ENCODE measurements around the gene ZNFX1.

- TF ChIP-seq POLR2AphosphoS5 (IDR thresholded peaks at IDR 0.05; ENCODE audit: low read depth, low read length): no peak
- no peak for TF ChIP-seq TAF1 (IDR thresholded peaks at IDR 0.05; ENCODE audit: borderline replicate concordance, insufficient read depth, low read length)
- no peak for TF ChIP-seq REST (IDR thresholded peaks at IDR 0.05; ENCODE audit: insufficient read depth in 1 of 2, low read depth in 2 of 2, low read length in 2 of 2)
- no peak for TF ChIP-seq FOXP2 (optimal IDR thresholded peaks at IDR 0.05; ENCODE audit: borderline replicate concordance, extremely low read depth, extremely low read length, insufficient read depth)
- no peak for TF ChIP-seq SIN3A (IDR thresholded peaks at IDR 0.05; ENCODE audit: borderline replicate concordance, insufficient read depth, low read length)
Measured at GRCh38 chr20:49248879-49249665, 28.8 kb downstream of the ZNFX1 start.

Data from PFSK-1 (cell line).